Measurements from ENCODE around the gene TEKTIP1. TPM values are rescaled to one million over a fixed set of nuclear protein-coding genes. Genes with fewer than 3 reads are reported as not detected.

Gene TEKTIP1
- polyA plus RNA-seq, 1 donor: 3.2 TPM

DNA sequence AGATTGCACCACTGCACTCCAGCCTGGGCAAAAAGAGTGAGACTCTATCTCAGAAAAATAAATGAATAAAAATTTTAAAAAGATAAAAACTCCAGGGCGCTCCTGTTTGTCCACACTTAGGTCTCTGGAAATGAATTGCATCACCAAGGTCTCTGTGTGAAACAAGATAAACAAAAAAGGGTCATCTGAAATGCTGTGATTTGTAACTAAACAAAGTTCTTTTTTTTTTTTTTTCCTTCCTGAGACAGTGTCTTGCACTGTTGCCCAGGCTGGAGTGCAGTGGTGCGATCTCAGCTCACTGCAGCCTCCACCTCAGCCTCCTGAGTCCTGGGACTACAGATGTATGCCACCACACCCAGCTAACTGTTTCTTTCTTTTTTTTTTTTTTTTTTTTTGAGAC, 21.3 kb upstream of the TEKTIP1 start:
- H3K9me3 ChIP-seq (ENCODE audit: control insufficient read depth, low read depth, low read length): no peaks in the 10 kb centered on the region
- no peak overlapping the region for H3K4me3 ChIP-seq (ENCODE audit: low read length)
- no peaks in the 10 kb centered on the region for H3K27me3 ChIP-seq (ENCODE audit: control insufficient read depth, insufficient read depth, low read length)
- no peak overlapping the region for H3K27ac ChIP-seq (ENCODE audit: low read length)
- WGBS (ENCODE audit: insufficient coverage, low lambda C conversion rate): 100% methylated on average over 1 of the region's 2 CpGs
- H3K36me3 ChIP-seq (ENCODE audit: control insufficient read depth, insufficient read depth, low read length): peaks cover 40% of the 10 kb centered on the region
- DNase-seq: no peak
- peaks cover 9% of the 10 kb centered on the region for H3K4me1 ChIP-seq (ENCODE audit: control insufficient read depth, insufficient read depth, low read length)

DNA sequence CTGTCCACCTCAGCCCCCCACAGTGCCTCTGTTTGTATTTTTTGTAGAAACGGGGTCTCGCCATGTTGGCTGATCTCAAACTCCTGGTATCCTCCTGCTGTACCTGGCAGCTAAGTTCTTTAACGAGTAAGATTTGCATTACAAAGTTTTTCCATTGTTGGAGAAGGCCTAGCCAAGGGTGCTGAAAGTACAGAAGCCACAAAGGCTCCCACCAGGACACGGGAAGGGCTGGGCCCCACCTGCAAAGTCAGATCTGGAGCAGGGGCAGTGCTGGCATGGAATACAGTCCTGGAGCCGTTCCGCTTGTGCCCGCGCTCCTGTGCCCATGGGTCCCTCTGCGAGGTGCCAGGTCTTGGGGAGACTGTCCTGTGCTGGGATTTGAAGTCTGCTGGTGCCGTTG, 20.7 kb upstream of the TEKTIP1 start:
- no CpG with 5 or more reads among the region's 10 CpGs for WGBS (ENCODE audit: insufficient coverage, low lambda C conversion rate)
- H3K27ac ChIP-seq (ENCODE audit: low read length): no peak overlapping the region
- no peaks in the 10 kb centered on the region for H3K9me3 ChIP-seq (ENCODE audit: control insufficient read depth, low read depth, low read length)
- no peak overlapping the region for H3K4me3 ChIP-seq (ENCODE audit: low read length)
- H3K4me1 ChIP-seq (ENCODE audit: control insufficient read depth, insufficient read depth, low read length): peaks cover 9% of the 10 kb centered on the region
- no peak for DNase-seq
- no peaks in the 10 kb centered on the region for H3K27me3 ChIP-seq (ENCODE audit: control insufficient read depth, insufficient read depth, low read length)
- peaks cover 44% of the 10 kb centered on the region for H3K36me3 ChIP-seq (ENCODE audit: control insufficient read depth, insufficient read depth, low read length)

GRCh38 chr19:3518659-3519058, 20.3 kb upstream of the TEKTIP1 start:
- H3K4me3 ChIP-seq (ENCODE audit: low read length): no peak overlapping the region
- H3K36me3 ChIP-seq (ENCODE audit: control insufficient read depth, insufficient read depth, low read length): peaks cover 44% of the 10 kb centered on the region
- no peak for DNase-seq
- peaks cover 9% of the 10 kb centered on the region for H3K4me1 ChIP-seq (ENCODE audit: control insufficient read depth, insufficient read depth, low read length)
- H3K27me3 ChIP-seq (ENCODE audit: control insufficient read depth, insufficient read depth, low read length): no peaks in the 10 kb centered on the region
- no peaks in the 10 kb centered on the region for H3K9me3 ChIP-seq (ENCODE audit: control insufficient read depth, low read depth, low read length)
- WGBS (ENCODE audit: insufficient coverage, low lambda C conversion rate): no CpG with 5 or more reads among the region's 2 CpGs
- no peak overlapping the region for H3K27ac ChIP-seq (ENCODE audit: low read length)

DNA sequence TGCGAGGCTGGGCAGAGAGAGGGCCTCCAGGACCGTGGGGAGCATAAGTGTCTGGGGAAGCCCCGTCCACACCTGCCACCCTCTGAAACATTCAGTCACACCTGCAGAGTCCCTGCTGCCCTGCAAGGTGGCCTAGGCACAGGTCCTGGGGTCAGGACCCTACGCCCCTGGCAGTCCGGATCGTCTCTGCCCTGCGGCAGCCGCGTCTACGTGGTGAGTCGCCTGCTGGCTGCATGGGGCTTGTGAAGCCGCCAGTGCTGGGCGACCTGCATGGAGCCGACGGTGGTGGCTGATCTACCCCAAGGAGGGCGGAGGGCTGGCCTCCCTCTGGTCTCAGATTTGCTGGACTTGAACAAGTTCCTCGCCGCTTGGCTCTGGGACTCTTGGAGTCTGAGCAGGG, 19.8 kb upstream of the TEKTIP1 start:
- peaks cover 9% of the 10 kb centered on the region for H3K4me1 ChIP-seq (ENCODE audit: control insufficient read depth, insufficient read depth, low read length)
- peaks cover 45% of the 10 kb centered on the region for H3K36me3 ChIP-seq (ENCODE audit: control insufficient read depth, insufficient read depth, low read length)

GRCh38 chr19:3520166-3521103, 18.5 kb upstream of the TEKTIP1 start:
- Histone ChIP-seq H3K4me1 (ENCODE audit: control insufficient read depth, insufficient read depth, low read length) (peaks cover 9% of the 10 kb centered on the region), H3K9me3 (ENCODE audit: control insufficient read depth, low read depth, low read length) (no peaks in the 10 kb centered on the region), H3K4me3 (ENCODE audit: low read length) (no peak overlapping the region), H3K36me3 (ENCODE audit: control insufficient read depth, insufficient read depth, low read length) (peaks cover 50% of the 10 kb centered on the region), H3K27ac (ENCODE audit: low read length) (peak overlapping the region; percentile 33), H3K27me3 (ENCODE audit: control insufficient read depth, insufficient read depth, low read length) (no peaks in the 10 kb centered on the region)
- WGBS (ENCODE audit: insufficient coverage, low lambda C conversion rate): no CpG with 5 or more reads among the region's 37 CpGs
- peak in 1 of 2 donors; percentile 73 for DNase-seq

More for the DNA sequence above, 19.8 kb upstream of the TEKTIP1 start:
- Histone ChIP-seq H3K27me3 (ENCODE audit: control insufficient read depth, insufficient read depth, low read length) (no peaks in the 10 kb centered on the region), H3K27ac (ENCODE audit: low read length) (no peak overlapping the region), H3K9me3 (ENCODE audit: control insufficient read depth, low read depth, low read length) (no peaks in the 10 kb centered on the region), H3K4me3 (ENCODE audit: low read length) (no peak overlapping the region)
- no CpG with 5 or more reads among the region's 18 CpGs for WGBS (ENCODE audit: insufficient coverage, low lambda C conversion rate)
- DNase-seq: no peak

DNA sequence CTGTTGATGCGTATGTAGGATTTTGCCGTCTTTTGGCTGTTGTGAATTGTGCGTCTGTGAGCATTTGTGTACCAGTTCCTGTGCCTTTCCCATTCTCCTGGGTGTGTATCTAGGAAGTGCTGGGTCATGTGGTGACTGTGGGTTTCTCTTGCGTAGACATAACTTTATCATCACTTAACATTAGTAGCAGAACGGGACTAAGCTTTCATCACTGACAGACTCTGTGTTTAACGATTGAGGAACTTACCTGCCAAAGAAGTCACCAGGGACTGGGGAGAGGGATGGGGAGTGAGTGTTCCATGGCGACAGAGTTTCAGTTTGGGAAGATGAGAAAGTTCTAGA, 17.9 kb upstream of the TEKTIP1 start:
- Histone ChIP-seq H3K4me3 (ENCODE audit: low read length) (no peak overlapping the region), H3K9me3 (ENCODE audit: control insufficient read depth, low read depth, low read length) (no peaks in the 10 kb centered on the region), H3K4me1 (ENCODE audit: control insufficient read depth, insufficient read depth, low read length) (peaks cover 9% of the 10 kb centered on the region), H3K27ac (ENCODE audit: low read length) (peak overlapping the region; percentile 15), H3K36me3 (ENCODE audit: control insufficient read depth, insufficient read depth, low read length) (peaks cover 55% of the 10 kb centered on the region), H3K27me3 (ENCODE audit: control insufficient read depth, insufficient read depth, low read length) (no peaks in the 10 kb centered on the region)
- WGBS (ENCODE audit: insufficient coverage, low lambda C conversion rate): 67% methylated on average over 1 of the region's 7 CpGs
- no peak for DNase-seq

DNA sequence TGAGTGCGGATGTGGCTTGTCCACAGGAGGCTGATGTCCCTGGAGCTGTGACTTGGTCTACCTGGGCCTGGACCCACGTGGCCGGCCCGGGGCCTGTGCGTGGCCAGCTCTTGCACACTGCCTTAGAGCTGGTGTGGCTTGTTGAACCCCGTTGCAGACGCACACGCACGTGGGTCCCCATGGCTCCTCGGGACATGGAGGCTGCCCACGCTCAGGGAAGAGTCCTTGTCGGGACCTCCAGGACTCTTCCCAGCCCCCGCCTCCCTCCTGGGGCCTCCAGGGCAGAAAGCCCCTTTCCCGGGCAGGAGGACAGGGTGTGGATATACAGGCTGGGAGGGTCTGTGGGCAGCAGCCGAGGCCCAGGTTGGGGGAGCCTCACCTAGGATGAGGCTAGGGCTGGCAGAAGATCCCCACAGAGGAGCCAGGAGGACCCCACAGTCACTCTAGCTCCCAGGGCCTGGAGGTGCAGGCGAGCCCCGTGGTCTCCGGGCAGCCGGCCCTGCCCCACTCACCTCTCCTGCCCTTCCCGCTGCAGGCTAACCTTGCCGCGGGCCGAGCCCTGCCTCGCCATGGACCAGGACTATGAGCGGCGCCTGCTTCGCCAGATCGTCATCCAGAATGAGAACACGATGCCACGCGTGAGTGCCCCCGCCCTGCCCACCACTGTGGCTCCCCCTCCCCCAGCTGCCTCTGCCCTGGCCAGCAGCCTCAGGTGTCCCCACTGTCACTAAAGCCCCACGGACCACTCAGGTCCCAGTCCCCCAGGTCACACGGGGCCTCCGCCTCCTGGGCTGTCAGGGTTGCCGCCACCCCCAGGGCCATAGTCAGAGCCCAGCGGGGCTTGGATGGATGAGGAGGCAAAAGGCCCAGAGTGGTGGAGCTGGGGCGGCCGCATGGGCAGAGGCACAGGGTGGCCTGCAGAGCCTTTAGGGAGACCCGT, 16.3 kb upstream of the TEKTIP1 start:
- Histone ChIP-seq H3K4me1 (ENCODE audit: control insufficient read depth, insufficient read depth, low read length) (peaks cover 9% of the 10 kb centered on the region), H3K4me3 (ENCODE audit: low read length) (no peak overlapping the region), H3K27me3 (ENCODE audit: control insufficient read depth, insufficient read depth, low read length) (no peaks in the 10 kb centered on the region), H3K27ac (ENCODE audit: low read length) (no peak overlapping the region), H3K36me3 (ENCODE audit: control insufficient read depth, insufficient read depth, low read length) (peaks cover 71% of the 10 kb centered on the region), H3K9me3 (ENCODE audit: control insufficient read depth, low read depth, low read length) (no peaks in the 10 kb centered on the region)
- no CpG with 5 or more reads among the region's 40 CpGs for WGBS (ENCODE audit: insufficient coverage, low lambda C conversion rate)
- DNase-seq: no peak

GRCh38 chr19:3523361-3524077, 15.5 kb upstream of the TEKTIP1 start:
- Histone ChIP-seq H3K27me3 (ENCODE audit: control insufficient read depth, insufficient read depth, low read length) (no peaks in the 10 kb centered on the region), H3K4me3 (ENCODE audit: low read length) (no peak overlapping the region), H3K27ac (ENCODE audit: low read length) (no peak overlapping the region), H3K36me3 (ENCODE audit: control insufficient read depth, insufficient read depth, low read length) (peaks cover 79% of the 10 kb centered on the region), H3K9me3 (ENCODE audit: control insufficient read depth, low read depth, low read length) (peaks cover 2% of the 10 kb centered on the region), H3K4me1 (ENCODE audit: control insufficient read depth, insufficient read depth, low read length) (peaks cover 9% of the 10 kb centered on the region)
- WGBS (ENCODE audit: insufficient coverage, low lambda C conversion rate): no CpG with 5 or more reads among the region's 21 CpGs
- no peak for DNase-seq

GRCh38 chr19:3524078-3524842, 14.7 kb upstream of the TEKTIP1 start:
- H3K27me3 ChIP-seq (ENCODE audit: control insufficient read depth, insufficient read depth, low read length): no peaks in the 10 kb centered on the region
- no peak for DNase-seq
- no peak overlapping the region for H3K27ac ChIP-seq (ENCODE audit: low read length)
- peaks cover 2% of the 10 kb centered on the region for H3K9me3 ChIP-seq (ENCODE audit: control insufficient read depth, low read depth, low read length)
- no peak overlapping the region for H3K4me3 ChIP-seq (ENCODE audit: low read length)
- peaks cover 75% of the 10 kb centered on the region for H3K36me3 ChIP-seq (ENCODE audit: control insufficient read depth, insufficient read depth, low read length)
- WGBS (ENCODE audit: insufficient coverage, low lambda C conversion rate): 93% methylated on average over 2 of the region's 33 CpGs
- H3K4me1 ChIP-seq (ENCODE audit: control insufficient read depth, insufficient read depth, low read length): peaks cover 9% of the 10 kb centered on the region
